Hepatocyte (in vitro differentiated cells): ENCODE measurements around the gene FCRLB. TPM values are rescaled to one million over a fixed set of nuclear protein-coding genes. Genes with fewer than 3 reads are reported as not detected.

Experiments
- DNase-seq: peaks from one replicate; pipeline ENCODE4 v3.0.0-alpha.2; 2016; ENCODE audit warnings: low spot score
- H2AFZ ChIP-seq: fragments of 200-600 bp; sonication (generic); 2 replicates; pipeline ENCODE4 v1.6.0; 2016; ENCODE audit warnings: antibody characterized with exemption, mild to moderate bottlenecking
- H3K27ac ChIP-seq: fragments of 200-600 bp; sonication (generic); 2 replicates; pipeline ENCODE4 v1.5.1; 2016; ENCODE audit warnings: mild to moderate bottlenecking
- H3K27me3 ChIP-seq: fragments of 200-600 bp; sonication (generic); 2 replicates; pipeline ENCODE4 v1.6.1; 2016
- H3K36me3 ChIP-seq: fragments of 200-600 bp; sonication (generic); replicated peaks from 2 replicates; pipeline ENCODE4 v1.5.1; 2016; ENCODE audit warnings: low read depth; ENCODE audit not compliant: insufficient read depth
- H3K4me1 ChIP-seq: fragments of 200-600 bp; sonication (generic); 2 replicates; pipeline ENCODE4 v1.5.1; 2016; ENCODE audit warnings: mild to moderate bottlenecking, moderate library complexity; ENCODE audit not compliant: insufficient read depth
- H3K4me2 ChIP-seq: fragments of 200-600 bp; sonication (generic); 2 replicates; pipeline ENCODE4 v1.6.0; 2016
- H3K4me3 ChIP-seq: fragments of 200-600 bp; sonication (generic); 2 replicates; pipeline ENCODE4 v1.5.1; 2016; ENCODE audit warnings: mild to moderate bottlenecking
- H3K79me2 ChIP-seq: fragments of 200-600 bp; sonication (generic); 2 replicates; pipeline ENCODE4 v1.6.0; 2017; ENCODE audit warnings: mild to moderate bottlenecking
- H3K9me2 ChIP-seq: fragments of 200-600 bp; sonication (generic); replicated peaks from 2 replicates; pipeline ENCODE4 v1.6.0; 2017; ENCODE audit warnings: mild to moderate bottlenecking; ENCODE audit not compliant: insufficient read depth
- H3K9me3 ChIP-seq: fragments of 200-600 bp; sonication (generic); 2 replicates; pipeline ENCODE4 v1.5.1; 2016; ENCODE audit warnings: low read depth, mild to moderate bottlenecking
- H4K20me1 ChIP-seq: fragments of 200-600 bp; sonication (generic); 2 replicates; pipeline ENCODE4 v1.6.0; 2016; ENCODE audit warnings: mild to moderate bottlenecking; ENCODE audit not compliant: insufficient read depth, poor library complexity, severe bottlenecking
- EZH2 ChIP-seq: fragments of 200-600 bp; sonication (generic); IDR thresholded peaks from 2 replicates; pipeline ENCODE4 v1.6.1; 2016; ENCODE audit warnings: antibody characterized with exemption, mild to moderate bottlenecking, borderline replicate concordance
- EZH2phosphoT487 ChIP-seq: fragments of 200-600 bp; sonication (generic); IDR thresholded peaks from one replicate; pipeline ENCODE4 v1.6.1; 2018; ENCODE audit warnings: antibody characterized with exemption, mild to moderate bottlenecking, low read depth, moderate library complexity; ENCODE audit not compliant: unreplicated experiment, severe bottlenecking
- WGBS: methylation state at CpG from one replicate; pipeline ENCODE4 v1.1.6; 2016; ENCODE audit warnings: low lambda C conversion rate; ENCODE audit errors: missing lambda C conversion rate; 5-methylcytosine and 5-hydroxymethylcytosine counted together
- polyA plus RNA-seq: library from polyadenylated mRNA; unstranded; fragments of >200 nt; fragmentation: Nextera tagmentation; extraction: Ambion mirVana; gene quantifications from 2 replicates; pipeline ENCODE4 v1.2.1, GENCODE V29; 2016
- total RNA-seq: library from RNA; depleted of rRNA; stranded (reverse); fragments of >200 nt; gene quantifications from 2 replicates; pipeline ENCODE4 v1.2.3, GENCODE V29; 2014
- TF ChIP-seq, protein P1 (sequence below): fragments of 200-600 bp; sonication (generic); IDR thresholded peaks from 2 replicates; pipeline ENCODE4 v1.5.1; 2016; ENCODE audit warnings: antibody characterized with exemption, mild to moderate bottlenecking; ENCODE audit not compliant: poor library complexity

FCRLB gene
- total and polyA plus RNA-seq, 2 experiments from 2014 or later, result 0.23 to 1.5 TPM

- Histone ChIP-seq H3K79me2 (no peaks in the 10 kb centered on the region), H3K36me3 (no peaks in the 10 kb centered on the region), H3K9me2 (no peaks in the 10 kb centered on the region), H2AFZ (no peak overlapping the region), H3K27ac (no peak overlapping the region), H4K20me1 (no peaks in the 10 kb centered on the region), H3K4me1 (no peaks in the 10 kb centered on the region), H3K4me3 (no peak overlapping the region), H3K27me3 (peaks cover 7% of the 10 kb centered on the region), H3K4me2 (no peak overlapping the region), H3K9me3 (no peaks in the 10 kb centered on the region)
- TF ChIP-seq, protein P1, sequence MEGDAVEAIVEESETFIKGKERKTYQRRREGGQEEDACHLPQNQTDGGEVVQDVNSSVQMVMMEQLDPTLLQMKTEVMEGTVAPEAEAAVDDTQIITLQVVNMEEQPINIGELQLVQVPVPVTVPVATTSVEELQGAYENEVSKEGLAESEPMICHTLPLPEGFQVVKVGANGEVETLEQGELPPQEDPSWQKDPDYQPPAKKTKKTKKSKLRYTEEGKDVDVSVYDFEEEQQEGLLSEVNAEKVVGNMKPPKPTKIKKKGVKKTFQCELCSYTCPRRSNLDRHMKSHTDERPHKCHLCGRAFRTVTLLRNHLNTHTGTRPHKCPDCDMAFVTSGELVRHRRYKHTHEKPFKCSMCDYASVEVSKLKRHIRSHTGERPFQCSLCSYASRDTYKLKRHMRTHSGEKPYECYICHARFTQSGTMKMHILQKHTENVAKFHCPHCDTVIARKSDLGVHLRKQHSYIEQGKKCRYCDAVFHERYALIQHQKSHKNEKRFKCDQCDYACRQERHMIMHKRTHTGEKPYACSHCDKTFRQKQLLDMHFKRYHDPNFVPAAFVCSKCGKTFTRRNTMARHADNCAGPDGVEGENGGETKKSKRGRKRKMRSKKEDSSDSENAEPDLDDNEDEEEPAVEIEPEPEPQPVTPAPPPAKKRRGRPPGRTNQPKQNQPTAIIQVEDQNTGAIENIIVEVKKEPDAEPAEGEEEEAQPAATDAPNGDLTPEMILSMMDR, result no peak
- TF ChIP-seq EZH2phosphoT487 (no peak), EZH2 (no peak)
- DNase-seq, result no peak
- WGBS, result 96% methylated on average over 1 of the region's 1 CpG
These were observed 2.1 kb upstream of the FCRLB start for GRCh38 chr1:161719325-161719611.

DNA sequence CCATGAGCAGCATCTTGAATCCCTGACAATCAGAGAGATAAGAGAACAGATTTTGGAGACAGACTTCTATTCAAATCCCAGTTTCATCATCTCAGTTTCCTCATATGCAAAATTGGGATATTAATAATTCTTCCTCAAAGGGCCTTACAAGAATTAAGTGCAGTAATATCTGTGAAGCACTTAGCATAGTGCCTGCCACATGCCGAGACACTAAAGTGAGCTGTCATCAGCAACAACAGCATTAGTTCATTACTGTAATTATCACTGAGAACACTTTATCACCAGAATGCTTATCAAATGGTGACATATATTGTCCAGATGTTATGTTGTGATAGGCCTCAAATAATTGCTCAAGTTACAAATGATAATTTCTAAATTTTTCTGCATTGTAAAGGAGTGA lies 922 bp upstream of the FCRLB start:
- H3K79me2 ChIP-seq, result no peaks in the 10 kb centered on the region
- DNase-seq, result no peak
- H4K20me1 ChIP-seq, result no peaks in the 10 kb centered on the region
- H3K27ac ChIP-seq, result no peak overlapping the region
- no peaks in the 10 kb centered on the region for H3K9me2 ChIP-seq
- H3K9me3 ChIP-seq, result no peaks in the 10 kb centered on the region
- no peaks in the 10 kb centered on the region for H3K4me1 ChIP-seq
- no peak overlapping the region for H2AFZ ChIP-seq
- no peaks in the 10 kb centered on the region for H3K36me3 ChIP-seq
- H3K27me3 ChIP-seq, result peaks cover 7% of the 10 kb centered on the region
- no peak overlapping the region for H3K4me2 ChIP-seq
- no peak overlapping the region for H3K4me3 ChIP-seq
- 74% methylated on average over 1 of the region's 1 CpG for WGBS
- TF ChIP-seq, protein P1, result no peak

DNA sequence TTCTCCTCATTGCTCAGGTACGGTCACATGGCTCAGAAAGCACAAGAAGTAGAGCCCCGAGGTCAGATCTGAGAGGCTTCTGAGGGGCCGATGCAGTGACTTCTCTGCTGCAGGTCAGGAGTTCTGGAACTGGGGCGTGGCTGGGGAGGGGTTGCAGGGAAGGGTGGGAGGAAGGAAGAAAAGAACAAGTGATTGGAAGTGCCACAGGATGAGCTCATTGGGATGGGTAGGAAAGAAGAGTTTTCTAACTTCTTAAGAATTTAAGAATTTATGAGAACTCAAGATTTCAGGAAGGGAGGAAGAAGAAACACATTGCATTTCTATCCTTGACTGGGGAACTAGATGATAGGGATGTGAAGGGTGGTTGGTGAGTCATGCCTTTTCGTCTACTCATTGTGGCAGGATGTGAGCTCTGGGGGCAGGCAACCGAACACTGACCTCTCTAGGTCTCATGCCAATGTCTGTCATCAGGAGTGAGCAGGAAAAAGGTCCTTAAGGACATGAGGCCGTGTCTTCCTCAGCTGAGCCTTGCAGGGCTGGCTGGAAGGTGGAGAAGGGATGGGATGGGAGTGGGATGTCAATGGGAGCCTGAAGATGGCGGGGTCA lies 497 bp downstream of the FCRLB start:
- no peaks in the 10 kb centered on the region for H3K79me2 ChIP-seq
- peaks cover 5% of the 10 kb centered on the region for H3K27me3 ChIP-seq
- no peak overlapping the region for H3K4me2 ChIP-seq
- H2AFZ ChIP-seq, result no peak overlapping the region
- H3K27ac ChIP-seq, result no peak overlapping the region
- no peaks in the 10 kb centered on the region for H3K36me3 ChIP-seq
- TF ChIP-seq EZH2phosphoT487, result no peak
- TF ChIP-seq, protein P1, result no peak
- TF ChIP-seq EZH2, result no peak
- H3K4me3 ChIP-seq, result no peak overlapping the region
- DNase-seq, result no peak
- WGBS, result 60% methylated on average over 8 of the region's 8 CpGs
- no peaks in the 10 kb centered on the region for H4K20me1 ChIP-seq
- no peaks in the 10 kb centered on the region for H3K9me2 ChIP-seq
- H3K4me1 ChIP-seq, result no peaks in the 10 kb centered on the region
- no peaks in the 10 kb centered on the region for H3K9me3 ChIP-seq

- no peak for DNase-seq
- Histone ChIP-seq H3K27me3 (peaks cover 5% of the 10 kb centered on the region), H3K27ac (no peak overlapping the region), H3K79me2 (no peaks in the 10 kb centered on the region), H3K9me2 (no peaks in the 10 kb centered on the region), H3K36me3 (no peaks in the 10 kb centered on the region), H2AFZ (no peak overlapping the region), H4K20me1 (no peaks in the 10 kb centered on the region), H3K4me3 (no peak overlapping the region), H3K4me2 (no peak overlapping the region), H3K9me3 (no peaks in the 10 kb centered on the region), H3K4me1 (no peaks in the 10 kb centered on the region)
- TF ChIP-seq, protein P1, result no peak
- TF ChIP-seq EZH2 (no peak), EZH2phosphoT487 (no peak)
- WGBS, result 89% methylated on average over 1 of the region's 1 CpG
These were observed 1.1 kb downstream of the FCRLB start for GRCh38 chr1:161722406-161722805.
